Activated T-cell treated with anti-CD3 and anti-CD28 coated beads, Interleukin-2, amount 50 U/mL, for 4 hours (primary cell): Measurements from ENCODE around the gene KCTD1. TPM values are rescaled to one million over a fixed set of nuclear protein-coding genes. Genes with fewer than 3 reads are reported as not detected.

Source experiments
- ATAC-seq, 2 donors: fragments of 200-7000 bp; cut with Tn5 transposase; one replicate each; pipeline ENCODE4 v1.10.0; 2021
- DNase-seq: peaks from one replicate; pipeline ENCODE4 v3.0.0-alpha.2; 2020
- H3K27me3 Mint-ChIP-seq: one replicate; pipeline ENCODE4 v1.8.0; 2021; ENCODE audit warnings: low read depth, mixed read lengths
- H3K36me3 Mint-ChIP-seq: one replicate; pipeline ENCODE4 v1.8.0; 2022; ENCODE audit warnings: mixed read lengths; ENCODE audit not compliant: insufficient read depth
- H3K4me1 Mint-ChIP-seq: one replicate; pipeline ENCODE4 v1.8.0; 2021; ENCODE audit warnings: low read depth, mixed read lengths
- H3K4me3 Mint-ChIP-seq: one replicate; pipeline ENCODE4 v1.8.0; 2021; ENCODE audit warnings: mild to moderate bottlenecking, moderate library complexity, mixed read lengths
- H3K9me3 Mint-ChIP-seq: one replicate; pipeline ENCODE4 v1.8.0; 2021; ENCODE audit warnings: mixed read lengths
- total RNA-seq, 3 donors: library from RNA; stranded (reverse); gene quantifications; one replicate each; pipeline ENCODE4 v1.2.1, GENCODE V29; 2021

The KCTD1 gene
- total RNA-seq, 3 donors from 2014 or later, result 2.6 to 3.7 (median 3.3) TPM

DNA sequence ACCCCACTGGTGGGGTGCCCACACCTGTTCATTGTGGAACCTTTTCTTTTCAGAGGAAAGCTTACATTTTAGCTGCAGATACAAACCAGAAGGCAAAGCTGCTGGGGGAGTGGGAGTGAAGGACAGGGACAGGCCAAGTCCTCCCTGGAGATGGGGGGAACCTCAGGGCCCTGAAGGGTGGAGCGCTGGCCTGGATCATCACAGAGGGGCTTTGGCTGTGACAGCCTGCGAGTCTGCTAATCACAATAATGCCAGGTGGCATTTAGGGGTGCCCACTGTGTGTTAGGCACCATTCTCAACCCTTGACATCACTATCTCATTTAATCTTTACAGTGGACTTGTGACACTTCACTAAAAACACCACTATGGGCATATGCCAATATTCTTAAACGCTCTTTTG lies 27.4 kb downstream of the KCTD1 start:
- Mint-ChIP-seq H3K36me3 (no peaks in the 10 kb centered on the region), H3K27me3 (no peaks in the 10 kb centered on the region), H3K9me3 (no peaks in the 10 kb centered on the region), H3K4me3 (no peak overlapping the region), H3K4me1 (no peaks in the 10 kb centered on the region)
- ATAC-seq (no peak), DNase-seq (no peak)

DNA sequence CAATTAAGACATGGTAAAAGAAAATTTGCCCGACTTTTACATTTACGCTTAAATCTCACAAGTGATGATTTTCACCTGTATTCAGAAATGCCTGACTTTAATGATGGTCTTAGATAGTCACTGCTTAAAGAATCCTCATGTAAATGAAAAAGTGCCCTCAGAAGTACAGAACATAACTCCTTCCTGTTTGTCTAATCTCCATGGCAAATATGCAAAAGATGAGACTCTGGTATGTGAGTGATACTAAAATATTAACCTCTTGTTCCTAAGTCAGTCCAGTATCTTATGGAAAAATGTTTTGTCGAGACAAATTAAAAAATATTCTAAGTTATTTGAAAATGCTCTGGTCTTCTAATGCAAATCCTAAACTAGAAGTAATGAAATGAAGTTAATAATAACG lies 29.2 kb downstream of the KCTD1 start:
- Mint-ChIP-seq H3K9me3 (no peaks in the 10 kb centered on the region), H3K27me3 (no peaks in the 10 kb centered on the region), H3K4me3 (no peak overlapping the region), H3K36me3 (no peaks in the 10 kb centered on the region), H3K4me1 (no peaks in the 10 kb centered on the region)
- ATAC-seq (no peak), DNase-seq (no peak)

DNA sequence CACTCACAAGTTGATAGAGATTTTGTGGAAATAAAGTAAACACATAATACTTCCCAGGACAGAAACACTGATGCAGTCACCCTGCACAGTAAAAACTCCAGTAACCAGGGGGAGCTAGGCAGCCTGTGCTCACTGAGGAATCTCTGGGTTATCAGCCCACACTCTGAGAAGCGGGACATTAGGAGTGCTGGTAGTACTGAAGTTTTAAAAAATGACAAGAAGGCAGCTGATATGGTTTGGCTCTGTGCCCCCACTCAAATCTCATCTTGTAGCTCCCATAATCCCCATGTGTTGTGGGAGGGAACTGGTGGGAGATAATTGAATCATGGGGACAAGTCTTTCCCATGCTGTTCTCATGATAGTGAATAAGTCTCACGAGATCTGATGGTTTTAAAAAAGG lies 31.4 kb downstream of the KCTD1 start:
- no peak for ATAC-seq
- no peak for DNase-seq
- Mint-ChIP-seq H3K27me3 (no peaks in the 10 kb centered on the region), H3K4me3 (no peak overlapping the region), H3K9me3 (no peaks in the 10 kb centered on the region), H3K4me1 (no peaks in the 10 kb centered on the region), H3K36me3 (no peaks in the 10 kb centered on the region)

DNA sequence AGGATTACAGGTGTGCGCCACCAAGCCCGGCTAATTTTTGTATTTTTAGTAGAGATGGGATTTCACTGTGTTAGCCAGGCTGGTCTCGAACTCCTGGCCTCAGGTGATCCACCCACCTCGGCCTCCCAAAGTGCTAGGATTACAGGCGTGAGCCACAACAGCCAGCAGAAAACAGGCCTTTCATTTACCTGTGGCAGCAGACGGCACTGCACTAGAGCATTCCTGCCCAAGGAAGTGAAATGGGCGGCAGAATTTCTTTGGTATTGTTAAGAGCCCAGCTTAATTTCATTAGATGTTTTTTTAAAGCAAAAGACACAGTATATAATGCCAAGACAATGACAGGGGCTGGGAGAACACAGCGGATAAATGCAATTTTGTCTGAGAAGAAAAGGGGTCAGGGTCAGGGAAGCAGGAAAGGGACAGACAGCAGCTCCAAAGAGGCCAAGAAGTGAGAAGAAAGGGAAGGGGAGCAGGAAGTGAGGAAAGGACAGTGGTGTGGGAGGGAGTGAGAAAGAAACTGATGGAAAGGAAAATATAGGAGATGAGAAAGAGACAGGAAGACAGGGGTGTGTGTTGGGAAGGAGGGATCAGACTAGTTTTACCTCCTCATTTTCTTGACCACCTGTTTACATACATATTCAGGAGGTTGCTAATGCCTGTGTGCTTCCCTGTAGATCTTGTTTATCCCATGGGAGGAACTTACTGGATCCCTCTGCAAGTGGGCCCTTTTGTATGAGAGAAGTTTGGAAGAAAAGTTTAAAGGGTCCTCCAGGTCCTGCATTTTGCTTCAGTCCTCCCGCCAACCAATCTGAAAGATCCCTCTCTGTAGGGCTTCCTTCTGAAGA lies 32.5 kb downstream of the KCTD1 start:
- H3K4me3 Mint-ChIP-seq, result no peak overlapping the region
- no peak for DNase-seq
- H3K4me1 Mint-ChIP-seq, result no peaks in the 10 kb centered on the region
- H3K27me3 Mint-ChIP-seq, result no peaks in the 10 kb centered on the region
- no peaks in the 10 kb centered on the region for H3K36me3 Mint-ChIP-seq
- no peaks in the 10 kb centered on the region for H3K9me3 Mint-ChIP-seq
- no peak for ATAC-seq

DNA sequence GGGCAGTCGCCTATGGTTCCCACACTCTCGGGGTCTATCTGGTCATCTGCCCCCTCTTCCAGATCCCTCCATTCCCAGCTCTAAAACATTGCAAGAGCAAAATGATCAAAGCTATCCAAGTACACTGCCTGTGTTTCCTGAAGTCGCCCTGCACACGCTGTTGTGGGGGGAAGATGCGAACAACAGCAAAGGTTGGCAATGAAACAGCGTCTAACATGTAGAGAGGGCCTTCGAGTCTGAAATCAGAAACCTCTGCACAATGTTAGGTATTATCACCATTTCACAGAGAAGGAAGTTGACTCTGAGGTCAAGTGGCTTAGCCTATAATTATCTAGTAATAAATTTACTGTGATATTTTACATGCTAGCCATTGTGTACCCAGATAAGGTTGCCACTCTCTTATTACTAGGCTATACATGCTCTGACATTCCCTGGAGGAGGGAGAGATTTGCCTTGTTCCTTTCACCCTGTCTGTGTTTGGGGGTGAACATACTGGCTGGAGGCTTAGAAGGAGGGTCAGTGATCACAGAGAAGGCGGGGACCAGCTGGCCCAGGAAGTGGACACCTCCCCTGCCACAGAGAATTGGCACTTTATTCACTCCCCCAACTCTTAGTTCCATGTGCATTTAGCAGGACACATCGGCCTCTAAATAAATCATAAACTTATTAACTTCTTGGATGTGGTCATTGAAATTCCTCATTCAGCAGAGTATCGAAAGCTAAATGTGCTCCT lies 36.8 kb downstream of the KCTD1 start:
- no peaks in the 10 kb centered on the region for H3K4me1 Mint-ChIP-seq
- H3K9me3 Mint-ChIP-seq, result no peaks in the 10 kb centered on the region
- H3K27me3 Mint-ChIP-seq, result no peaks in the 10 kb centered on the region
- no peak overlapping the region for H3K4me3 Mint-ChIP-seq
- DNase-seq, result no peak
- no peaks in the 10 kb centered on the region for H3K36me3 Mint-ChIP-seq
- no peak for ATAC-seq

DNA sequence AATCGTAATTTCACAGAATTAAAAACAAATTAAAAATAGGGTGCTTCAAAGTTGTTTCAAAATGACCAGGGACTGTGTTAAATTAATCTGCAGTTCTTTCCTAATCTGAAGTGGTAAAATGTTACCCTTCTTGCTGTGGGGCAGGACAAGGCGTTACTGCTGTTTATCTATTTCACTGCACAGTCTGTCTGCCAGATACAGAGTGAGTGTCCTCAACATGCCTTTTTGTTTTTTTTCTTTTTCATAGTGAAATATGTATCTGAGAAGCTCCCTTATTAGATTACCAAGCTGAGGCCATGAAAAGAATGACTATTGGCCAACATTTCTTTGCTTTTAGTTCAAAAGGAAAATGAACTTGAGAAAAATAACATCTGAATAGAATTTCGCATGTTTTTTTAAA lies 38.0 kb downstream of the KCTD1 start:
- H3K27me3 Mint-ChIP-seq, result no peaks in the 10 kb centered on the region
- no peaks in the 10 kb centered on the region for H3K36me3 Mint-ChIP-seq
- no peak for ATAC-seq
- no peaks in the 10 kb centered on the region for H3K4me1 Mint-ChIP-seq
- no peaks in the 10 kb centered on the region for H3K9me3 Mint-ChIP-seq
- no peak overlapping the region for H3K4me3 Mint-ChIP-seq
- no peak for DNase-seq

DNA sequence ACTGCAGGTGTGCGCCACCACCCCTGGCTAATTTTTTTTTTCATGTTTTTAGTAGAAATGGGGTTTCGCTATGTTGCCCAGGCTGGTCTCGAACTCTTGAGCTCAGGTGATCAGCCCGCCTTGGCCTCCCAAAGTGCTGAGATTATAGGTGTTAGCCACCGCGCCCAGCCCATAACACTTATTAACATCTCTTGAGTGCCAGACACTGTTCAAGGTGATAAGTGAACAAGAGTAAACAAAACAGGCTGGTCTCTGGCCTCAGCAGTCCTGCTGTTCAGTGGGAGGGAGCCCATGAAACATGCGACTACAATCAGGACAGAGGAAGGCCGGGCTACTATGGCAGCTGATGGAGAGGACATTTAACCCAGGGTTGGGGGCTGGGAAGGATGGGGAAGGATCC lies 42.3 kb downstream of the KCTD1 start:
- DNase-seq, result no peak
- no peaks in the 10 kb centered on the region for H3K36me3 Mint-ChIP-seq
- H3K9me3 Mint-ChIP-seq, result no peaks in the 10 kb centered on the region
- H3K27me3 Mint-ChIP-seq, result no peaks in the 10 kb centered on the region
- no peaks in the 10 kb centered on the region for H3K4me1 Mint-ChIP-seq
- no peak overlapping the region for H3K4me3 Mint-ChIP-seq
- no peak for ATAC-seq

DNA sequence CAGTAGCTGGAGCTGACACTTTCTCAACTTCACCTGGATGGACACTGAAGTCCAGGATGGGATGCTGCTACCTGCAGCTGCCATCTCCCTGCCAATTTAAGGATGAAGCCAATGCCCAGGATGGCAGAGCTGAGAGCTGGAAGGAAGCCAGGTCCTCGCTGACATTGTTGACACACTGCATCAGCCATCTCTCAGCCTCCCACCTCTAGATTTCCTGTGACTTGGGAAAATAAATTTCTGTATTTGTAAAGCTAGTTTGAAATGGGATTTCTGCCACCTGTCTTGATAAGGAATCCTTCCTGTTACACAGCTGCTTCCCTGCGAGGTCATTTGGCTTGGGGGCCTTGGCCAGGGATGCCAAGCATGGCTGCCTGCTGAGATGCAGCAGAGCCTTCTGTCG lies 43.5 kb downstream of the KCTD1 start:
- H3K27me3 Mint-ChIP-seq, result no peaks in the 10 kb centered on the region
- ATAC-seq, result no peak
- H3K9me3 Mint-ChIP-seq, result no peaks in the 10 kb centered on the region
- no peak overlapping the region for H3K4me3 Mint-ChIP-seq
- peaks cover 3% of the 10 kb centered on the region for H3K36me3 Mint-ChIP-seq
- no peaks in the 10 kb centered on the region for H3K4me1 Mint-ChIP-seq
- DNase-seq, result no peak

DNA sequence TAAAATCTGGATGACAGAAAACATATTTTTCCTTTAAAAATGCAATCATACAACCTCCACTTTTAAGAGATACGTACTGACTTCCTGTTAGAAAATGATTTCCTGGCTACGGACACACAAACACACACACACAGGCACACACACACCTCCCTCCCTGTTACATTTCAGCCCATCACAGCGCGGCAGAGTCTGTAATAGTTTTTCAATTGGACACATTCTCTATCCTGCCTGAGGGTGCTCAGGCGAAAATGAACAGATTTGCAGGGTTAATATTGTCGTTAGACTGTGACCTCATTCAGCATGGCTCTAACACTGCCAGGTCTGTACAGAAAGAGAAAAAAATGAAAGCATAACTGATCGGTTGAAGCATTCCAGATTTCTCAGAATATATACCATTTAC lies 45.0 kb downstream of the KCTD1 start:
- no peak overlapping the region for H3K4me3 Mint-ChIP-seq
- no peak for DNase-seq
- peaks cover 3% of the 10 kb centered on the region for H3K36me3 Mint-ChIP-seq
- H3K9me3 Mint-ChIP-seq, result no peaks in the 10 kb centered on the region
- H3K4me1 Mint-ChIP-seq, result no peaks in the 10 kb centered on the region
- ATAC-seq, result no peak
- H3K27me3 Mint-ChIP-seq, result no peaks in the 10 kb centered on the region

DNA sequence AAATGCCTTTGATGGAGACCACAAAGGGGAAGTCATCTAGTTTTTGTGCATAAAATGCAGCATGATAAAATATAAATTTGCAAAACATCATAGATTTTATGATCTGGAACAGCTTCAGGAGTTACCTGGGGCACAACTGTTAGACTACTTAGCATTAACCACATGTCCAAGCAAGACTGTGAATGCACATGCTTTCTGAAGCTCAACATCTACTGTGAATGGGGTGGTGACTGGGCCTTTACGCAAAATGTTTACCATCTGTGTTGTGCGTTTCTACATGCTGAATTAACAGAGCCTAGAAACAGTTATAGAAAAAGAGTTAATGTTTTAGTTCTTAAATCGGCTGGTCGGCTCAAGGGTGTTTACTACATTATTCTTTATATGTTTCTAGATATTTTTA lies 45.5 kb downstream of the KCTD1 start:
- Mint-ChIP-seq H3K27me3 (no peaks in the 10 kb centered on the region), H3K4me3 (no peak overlapping the region), H3K4me1 (no peaks in the 10 kb centered on the region), H3K9me3 (no peaks in the 10 kb centered on the region), H3K36me3 (peaks cover 3% of the 10 kb centered on the region)
- no peak for ATAC-seq
- DNase-seq, result no peak

DNA sequence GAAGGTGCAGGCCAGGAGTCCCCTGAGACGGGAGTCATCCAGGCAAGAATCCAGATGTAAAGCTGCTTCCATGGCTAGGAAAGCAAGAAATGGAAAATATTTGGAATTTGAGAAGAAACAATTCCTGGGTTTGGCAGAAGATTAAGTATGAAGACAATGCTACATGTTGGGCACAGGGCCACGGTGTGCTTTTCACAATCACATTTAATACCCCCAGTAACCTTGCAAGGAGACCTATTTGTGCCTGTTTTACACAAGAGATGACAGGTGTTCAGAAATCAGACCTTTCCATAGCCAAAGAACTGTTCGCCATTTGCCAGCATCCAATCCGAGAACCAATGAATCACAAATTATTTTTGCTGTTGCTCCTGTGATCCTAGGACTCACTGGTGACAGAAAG lies 50.5 kb downstream of the KCTD1 start:
- H3K4me3 Mint-ChIP-seq, result no peak overlapping the region
- no peaks in the 10 kb centered on the region for H3K27me3 Mint-ChIP-seq
- ATAC-seq (no peak), DNase-seq (no peak)
- H3K9me3 Mint-ChIP-seq, result no peaks in the 10 kb centered on the region
- peaks cover 3% of the 10 kb centered on the region for H3K36me3 Mint-ChIP-seq
- no peaks in the 10 kb centered on the region for H3K4me1 Mint-ChIP-seq

DNA sequence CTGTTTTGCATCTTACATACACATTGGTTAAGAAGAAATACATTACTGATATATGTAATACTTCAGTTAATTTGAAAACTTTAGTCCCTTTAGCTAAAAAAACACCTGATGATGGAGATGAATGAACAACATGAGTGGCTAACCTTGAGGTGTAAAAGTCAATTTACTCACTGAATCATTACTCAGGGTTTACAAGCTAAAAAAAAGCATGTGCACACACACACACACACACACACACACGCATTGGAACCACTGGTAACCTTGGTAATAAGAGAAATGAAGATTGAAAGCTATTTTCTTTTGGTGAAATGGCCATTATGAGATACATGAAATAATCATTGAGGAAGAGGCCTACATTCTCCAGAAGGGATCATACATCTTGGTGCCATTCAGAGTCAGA lies 51.8 kb downstream of the KCTD1 start:
- DNase-seq (no peak), ATAC-seq (no peak)
- no peaks in the 10 kb centered on the region for H3K27me3 Mint-ChIP-seq
- H3K9me3 Mint-ChIP-seq, result no peaks in the 10 kb centered on the region
- peaks cover 3% of the 10 kb centered on the region for H3K36me3 Mint-ChIP-seq
- H3K4me1 Mint-ChIP-seq, result no peaks in the 10 kb centered on the region
- no peak overlapping the region for H3K4me3 Mint-ChIP-seq

DNA sequence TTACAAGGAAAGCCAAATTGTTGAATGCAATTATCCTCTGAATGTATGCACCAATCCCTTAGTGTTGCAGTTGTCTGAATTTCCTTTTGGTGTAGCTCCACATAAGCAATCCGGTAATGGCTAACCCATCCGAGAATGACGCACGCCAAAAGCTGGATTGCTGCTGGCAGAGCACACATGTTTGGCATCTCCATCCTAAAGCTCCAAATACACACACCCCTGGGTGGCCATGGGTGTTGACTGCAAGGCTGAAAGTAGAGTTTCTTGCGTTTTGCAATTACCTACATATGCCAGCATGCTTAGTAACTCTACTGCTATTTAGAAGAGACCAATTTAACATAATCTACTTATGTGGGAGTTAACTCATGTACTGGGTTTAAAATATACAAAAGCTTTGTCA lies 53.1 kb downstream of the KCTD1 start:
- no peaks in the 10 kb centered on the region for H3K4me1 Mint-ChIP-seq
- no peak overlapping the region for H3K4me3 Mint-ChIP-seq
- no peaks in the 10 kb centered on the region for H3K27me3 Mint-ChIP-seq
- DNase-seq, result no peak
- no peak for ATAC-seq
- no peaks in the 10 kb centered on the region for H3K9me3 Mint-ChIP-seq
- H3K36me3 Mint-ChIP-seq, result no peaks in the 10 kb centered on the region

DNA sequence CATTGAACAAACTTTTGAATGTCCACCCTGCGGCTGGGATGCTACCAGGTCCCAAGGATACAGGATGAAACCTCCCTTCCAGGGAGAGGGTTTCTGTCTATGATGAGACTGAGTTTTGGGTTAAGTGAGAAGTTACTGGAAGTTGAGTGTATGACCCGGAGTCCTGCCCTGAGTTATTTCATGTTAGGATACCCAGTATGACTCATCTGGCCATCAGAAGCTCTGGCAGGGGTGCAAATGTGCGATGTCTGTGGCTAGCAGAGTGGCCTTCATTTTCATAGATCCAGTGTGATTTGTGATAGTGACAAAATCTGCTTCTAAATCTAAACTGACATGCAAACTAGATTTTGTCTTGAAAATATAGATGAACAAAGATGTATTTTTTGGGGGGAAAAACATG lies 55.3 kb downstream of the KCTD1 start:
- no peak for DNase-seq
- Mint-ChIP-seq H3K4me1 (no peaks in the 10 kb centered on the region), H3K9me3 (no peaks in the 10 kb centered on the region), H3K4me3 (no peak overlapping the region), H3K27me3 (no peaks in the 10 kb centered on the region), H3K36me3 (no peaks in the 10 kb centered on the region)
- no peak for ATAC-seq

DNA sequence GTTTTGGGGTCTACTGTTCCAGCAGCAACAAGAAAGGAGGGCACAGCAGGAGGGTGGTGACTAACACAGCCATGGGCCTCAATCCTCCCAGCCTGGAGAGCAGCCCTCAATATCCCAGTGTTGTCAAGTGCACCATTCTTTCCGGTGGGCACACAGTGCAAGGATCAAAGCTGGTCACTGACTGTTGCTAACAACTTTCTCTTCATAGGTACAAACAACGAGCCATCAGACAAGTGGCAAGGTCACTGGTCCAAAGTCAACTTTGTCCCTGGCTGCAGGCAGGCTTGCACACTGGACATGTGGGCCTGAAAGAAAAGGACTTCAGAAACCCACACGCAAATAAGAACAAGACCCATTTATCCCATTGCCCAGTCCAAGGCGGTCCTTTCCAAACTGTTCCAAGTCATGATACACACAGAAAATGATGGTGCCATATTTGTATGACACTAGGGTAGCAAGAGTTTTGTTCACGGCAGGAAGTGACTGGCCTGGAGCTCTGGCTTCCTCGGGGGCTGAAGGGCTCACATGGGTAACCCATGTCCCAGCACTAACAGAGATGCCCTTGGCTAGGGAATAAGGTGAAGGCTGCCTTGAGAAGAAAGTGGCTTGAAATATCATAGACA lies 57.0 kb downstream of the KCTD1 start:
- DNase-seq, result no peak
- no peaks in the 10 kb centered on the region for H3K36me3 Mint-ChIP-seq
- H3K4me1 Mint-ChIP-seq, result no peaks in the 10 kb centered on the region
- H3K27me3 Mint-ChIP-seq, result no peaks in the 10 kb centered on the region
- ATAC-seq, result no peak
- H3K4me3 Mint-ChIP-seq, result no peak overlapping the region
- H3K9me3 Mint-ChIP-seq, result no peaks in the 10 kb centered on the region
